NCI-H526 treated with DMSO at 0.1 percent for 48 hours (cell line): ENCODE data around the gene JAK2.

Source experiments
- DNase-seq: peaks from one replicate; lab custom pipeline; 2025; lab: John Stamatoyannopoulos, UW

JAK2 gene

GRCh38 chr9:5140151-5140550 is 155.1 kb downstream of the JAK2 start:
- DNase-seq: no peak

- DNase-seq: no peak
These were observed 159.1 kb downstream of the JAK2 start for GRCh38 chr9:5144217-5144616.

DNA sequence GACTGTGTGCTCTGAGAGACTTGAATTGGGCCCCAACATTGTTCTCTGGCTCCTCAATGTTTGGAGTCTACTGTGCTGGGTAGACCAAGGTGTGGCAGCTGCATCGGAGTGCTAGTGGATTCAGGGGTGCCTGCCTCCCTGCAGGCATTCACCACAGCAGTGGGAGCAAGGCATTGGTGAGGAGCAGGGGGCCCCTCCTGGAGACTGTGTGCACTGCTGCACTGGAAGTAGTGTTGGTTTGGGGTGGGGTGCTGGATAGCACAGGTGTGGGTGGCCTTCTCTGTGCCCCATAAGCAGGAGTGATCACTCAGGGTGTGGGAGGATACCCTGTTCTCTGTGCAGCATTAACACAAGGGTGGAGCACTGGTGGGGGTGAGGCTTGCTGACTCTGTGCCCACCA is 161.2 kb downstream of the JAK2 start:
- DNase-seq: no peak
